ENCODE results near the gene UVRAG.
A peak's percentile ranks its signal among the peaks of the same experiment; 100 is the strongest.

The UVRAG gene

DNA sequence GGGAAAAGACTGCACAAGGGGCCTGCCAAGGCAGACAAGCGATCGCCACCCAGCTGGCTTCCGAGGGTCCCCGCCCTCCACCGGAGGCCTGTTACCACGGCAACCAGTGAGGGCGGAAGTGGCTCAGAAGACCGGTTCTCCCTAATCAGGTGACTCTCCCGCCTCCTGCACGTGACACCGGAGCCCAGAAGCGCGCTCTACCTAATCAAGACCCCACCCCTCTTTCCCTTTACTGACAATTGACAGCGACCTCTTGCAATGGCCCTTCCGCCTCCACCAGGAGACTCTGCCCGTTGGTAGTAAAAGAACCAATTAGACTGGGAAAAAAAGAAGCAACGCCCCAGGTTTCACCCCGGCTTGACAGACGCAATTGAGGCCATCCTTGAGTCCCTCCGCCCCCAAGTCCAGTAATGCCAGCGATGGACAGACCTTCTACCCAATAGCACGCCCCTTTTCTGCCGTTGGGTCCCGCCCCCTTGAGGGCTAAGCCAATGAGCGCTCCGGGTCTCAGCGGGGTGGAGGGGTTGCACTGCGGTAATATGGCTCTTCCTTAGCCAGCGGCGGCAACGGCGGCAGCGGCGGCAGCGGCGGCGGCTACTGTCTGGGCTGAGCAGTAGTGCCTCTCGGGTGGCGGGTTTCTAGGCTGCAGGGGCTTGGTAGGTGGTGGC lies at the start of gene UVRAG:
Gene UVRAG (plus strand): TSS at position 534 of the 668 bp plus-strand sequence. CDS start 198 bp downstream, outside the sequence.
- DNase-seq: peak; percentile 99

DNA sequence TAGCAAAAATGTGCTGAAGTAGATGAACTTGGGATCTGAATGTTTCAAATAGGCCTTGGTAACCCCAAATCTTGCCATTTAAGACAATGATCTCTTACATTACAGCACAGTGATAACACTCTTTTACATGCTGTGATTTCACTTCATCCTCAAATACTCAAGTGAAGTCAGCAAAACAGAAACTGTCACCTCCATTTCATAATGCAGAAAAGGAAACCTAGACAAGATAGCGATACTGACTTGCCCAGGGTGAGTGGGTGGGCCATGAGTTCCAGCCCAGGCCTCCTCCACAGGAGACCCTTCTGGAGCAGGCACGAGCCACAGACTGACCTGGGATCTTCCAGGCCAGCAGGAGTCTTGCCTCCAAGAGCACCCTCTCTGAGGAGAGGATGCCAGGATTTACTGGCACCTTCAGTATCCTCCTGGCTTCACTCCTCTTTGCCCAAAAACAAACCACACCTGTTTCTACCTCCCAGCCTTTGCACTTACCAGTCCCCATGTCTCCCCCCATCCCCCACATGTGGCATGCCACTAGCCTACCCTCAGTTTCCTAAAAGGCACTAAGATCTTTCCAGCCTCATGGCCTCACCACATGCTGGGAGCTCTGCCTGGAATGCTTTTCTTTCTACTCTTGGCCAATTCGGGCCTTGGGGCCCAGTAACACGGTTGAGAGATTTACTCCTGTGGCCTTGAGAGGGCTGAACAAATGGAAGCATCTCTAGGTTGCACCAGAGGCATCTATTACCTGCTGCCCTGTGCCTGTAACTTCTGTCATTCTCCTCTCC lies 48.4 kb upstream of the UVRAG start:
- no peak for DNase-seq

- DNase-seq: no peak
Observed at GRCh38 chr11:75767228-75767572, 47.8 kb upstream of the UVRAG start.

- DNase-seq: no peak
Observed at GRCh38 chr11:75767793-75768111, 47.3 kb upstream of the UVRAG start.

- peak; percentile 73 for DNase-seq
Observed at GRCh38 chr11:75768112-75768908, 46.7 kb upstream of the UVRAG start, which contains the start of gene DGAT2. TSS of gene DGAT2 (plus strand) at chr11:75768778. CDS start at chr11:75768992, 214 bp downstream.

- no peak for DNase-seq
Observed at GRCh38 chr11:75768909-75769771, 45.9 kb upstream of the UVRAG start.

DNA sequence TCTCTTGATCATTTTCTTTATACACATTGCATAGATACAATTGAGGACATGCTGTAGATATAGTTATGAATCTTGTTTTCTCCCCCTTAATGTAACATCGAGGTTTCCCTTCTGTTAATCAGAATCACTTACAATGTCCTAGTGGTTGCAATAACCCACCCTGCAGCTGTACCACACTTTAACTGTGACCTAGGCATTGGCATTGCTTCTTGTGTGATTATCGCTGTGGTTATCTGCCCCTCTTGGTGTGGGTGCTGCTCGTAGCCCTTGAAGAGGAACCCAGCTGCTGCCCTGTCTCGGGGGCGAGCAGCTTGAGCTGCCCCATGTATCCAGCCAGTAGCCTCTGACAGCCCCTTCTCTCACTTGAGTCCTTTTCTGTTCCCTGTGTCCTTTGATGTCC lies 44.9 kb upstream of the UVRAG start:
- no peak for DNase-seq

GRCh38 chr11:75771646-75772410 lies 43.2 kb upstream of the UVRAG start:
- DNase-seq: no peak

- no peak for DNase-seq
Observed at GRCh38 chr11:75773595-75774353, 41.2 kb upstream of the UVRAG start.

GRCh38 chr11:75775056-75775455 lies 40.0 kb upstream of the UVRAG start:
- no peak for DNase-seq

GRCh38 chr11:75776546-75776945 lies 38.5 kb upstream of the UVRAG start:
- no peak for DNase-seq

DNA sequence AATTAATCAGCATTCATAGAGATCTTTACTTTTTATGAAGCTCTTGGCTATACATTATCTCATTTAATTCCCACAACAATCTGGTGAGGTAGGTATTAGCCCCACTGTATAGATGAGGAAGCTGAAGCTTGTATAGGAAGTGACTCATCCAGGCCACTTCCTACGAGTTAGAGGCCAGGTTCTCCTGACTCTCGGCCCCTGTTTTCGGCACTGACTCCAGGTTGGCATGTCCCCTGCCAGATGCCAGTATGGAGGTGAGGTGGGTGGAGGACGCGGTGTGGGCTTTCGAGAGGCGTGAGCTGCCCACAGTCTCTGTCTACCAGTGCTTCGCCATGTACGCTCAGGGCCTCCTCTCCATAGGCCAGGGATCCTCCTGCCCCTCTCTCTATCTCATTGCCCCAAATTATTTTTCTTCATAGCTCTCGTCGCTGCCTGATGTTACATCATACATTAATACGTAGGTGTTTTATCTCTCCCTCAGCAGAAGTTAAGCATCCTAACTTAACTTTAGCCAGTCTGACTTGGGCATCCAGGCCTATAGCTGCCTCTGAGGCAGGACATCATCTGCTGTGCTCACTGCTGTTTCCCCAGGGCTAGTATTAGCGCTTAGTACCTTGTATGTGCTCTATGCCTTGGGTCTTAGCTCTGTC lies 37.4 kb upstream of the UVRAG start:
- DNase-seq: no peak

- DNase-seq: no peak
Observed at GRCh38 chr11:75778962-75779361, 36.0 kb upstream of the UVRAG start.

GRCh38 chr11:75779960-75780359 lies 35.0 kb upstream of the UVRAG start:
- DNase-seq: no peak

DNA sequence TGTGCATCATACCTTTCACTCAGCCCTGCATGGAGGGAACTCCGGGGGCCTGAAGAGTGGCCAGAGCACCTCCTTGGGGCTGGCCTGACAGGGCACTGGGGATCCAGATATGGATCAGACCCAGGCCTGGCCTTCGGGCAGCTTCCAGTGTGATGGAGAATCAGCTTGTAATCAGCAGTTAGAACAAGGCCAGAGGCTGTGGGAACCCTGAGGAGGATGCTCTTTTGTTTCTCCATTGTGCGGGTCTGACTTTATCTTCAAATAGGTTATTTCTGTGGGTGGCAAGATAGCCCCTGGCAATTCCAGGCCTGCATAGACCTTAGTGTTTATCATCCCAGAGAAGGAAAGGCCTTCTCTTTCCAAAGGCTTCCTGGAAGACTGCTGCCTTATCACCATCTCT lies 34.1 kb upstream of the UVRAG start:
- DNase-seq: no peak

GRCh38 chr11:75781296-75781695 lies 33.7 kb upstream of the UVRAG start:
- DNase-seq: no peak

DNA sequence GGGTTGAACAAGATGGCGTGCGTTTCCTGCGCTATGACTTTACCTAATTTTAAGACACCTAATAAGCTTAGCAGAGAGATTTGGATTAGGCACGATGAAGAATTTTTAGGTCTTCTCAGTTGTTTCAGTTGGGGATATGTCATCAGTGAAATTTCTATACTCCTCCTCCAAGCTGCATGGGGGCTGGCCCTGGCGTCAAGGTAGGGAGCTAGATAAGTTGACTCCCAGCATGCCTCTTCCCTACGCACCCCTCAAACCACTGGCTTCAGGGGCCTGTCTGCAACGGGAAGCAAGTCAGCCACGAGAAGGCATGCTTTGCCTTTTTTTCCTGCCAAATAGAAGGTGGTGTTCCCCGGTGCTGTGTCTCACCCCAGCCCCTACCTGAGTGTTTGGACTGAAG lies 33.2 kb upstream of the UVRAG start:
- DNase-seq: no peak

- no peak for DNase-seq
Observed at GRCh38 chr11:75782540-75783263, 32.3 kb upstream of the UVRAG start.

- DNase-seq: no peak
Observed at GRCh38 chr11:75783416-75784084, 31.5 kb upstream of the UVRAG start.

Measured in DMS153 (cell line).